Immature natural killer cell (primary cell): Measurements from ENCODE around the gene MYO1A. TPM values are rescaled to one million over a fixed set of nuclear protein-coding genes. Genes with fewer than 3 reads are reported as not detected.
"Not testable (repeated sequence)": the region's sequence is repeated elsewhere in the genome, so short reads cannot be mapped to it uniquely, and the experiment has no call there.

Experiments used
- DNase-seq, 3 donors: peaks; one replicate each; pipeline ENCODE4 v3.0.0; 2022; ENCODE audit warnings: mixed read lengths in 1 of 3
- H3K27ac Mint-ChIP-seq, 6 donors: one replicate each; pipeline ENCODE4 v1.8.0; 2020; ENCODE audit warnings: mixed read lengths in 6 of 6, mild to moderate bottlenecking in 5 of 6, inconsistent platforms in 4 of 6, moderate library complexity in 3 of 6
- H3K27me3 Mint-ChIP-seq, 3 donors: one replicate each; pipeline ENCODE4 v1.8.0; 2020 to 2021; ENCODE audit warnings: low read depth in 3 of 3, mild to moderate bottlenecking in 3 of 3, mixed read lengths in 3 of 3, moderate library complexity in 3 of 3, inconsistent platforms in 1 of 3
- H3K36me3 Mint-ChIP-seq, 3 donors: one replicate each; pipeline ENCODE4 v1.8.0; 2020; ENCODE audit warnings: mixed read lengths in 3 of 3, inconsistent platforms in 2 of 3, mild to moderate bottlenecking in 2 of 3
- H3K4me1 Mint-ChIP-seq, 2 donors: one replicate each; pipeline ENCODE4 v1.8.0; 2020; ENCODE audit warnings: inconsistent platforms in 2 of 2, mild to moderate bottlenecking in 2 of 2, mixed read lengths in 2 of 2, moderate library complexity in 1 of 2
- H3K4me3 Mint-ChIP-seq, 5 donors: one replicate each; pipeline ENCODE4 v1.8.0; 2020; ENCODE audit warnings: mild to moderate bottlenecking in 5 of 5, mixed read lengths in 5 of 5, inconsistent platforms in 3 of 5, moderate library complexity in 3 of 5
- H3K9me3 Mint-ChIP-seq, 6 donors: one replicate each; pipeline ENCODE4 v1.8.0; 2020; ENCODE audit warnings: mild to moderate bottlenecking in 6 of 6, mixed read lengths in 6 of 6, inconsistent platforms in 4 of 6, moderate library complexity in 3 of 6
- polyA plus RNA-seq, 3 donors: library from polyadenylated mRNA; unstranded; fragments of 300-500 nt; fragmentation: Illumina TruSeq; gene quantifications; one replicate each; pipeline ENCODE4 v1.2.3, GENCODE V29; 2021

MYO1A gene
- polyA plus RNA-seq, 3 donors from 2014 or later = not detected

DNA sequence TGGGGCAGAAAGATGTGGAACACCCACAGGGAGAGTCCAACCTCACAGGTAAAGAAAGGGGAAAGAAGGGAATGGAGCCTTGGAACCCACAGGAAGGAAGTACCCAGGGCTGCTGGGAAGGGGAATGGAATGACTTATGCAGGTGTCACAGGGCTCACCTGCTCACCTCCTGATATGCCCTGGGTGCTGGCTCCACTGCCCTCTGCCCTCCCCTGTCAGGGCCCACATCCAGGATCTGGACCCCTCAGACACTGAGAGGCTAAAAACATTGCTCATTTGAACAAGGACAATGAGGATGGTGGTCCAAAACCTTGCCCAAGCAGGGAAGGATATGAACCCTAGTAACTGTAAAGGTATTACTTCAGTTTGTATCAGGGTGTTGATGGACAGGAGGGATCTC, 62.9 kb downstream of the MYO1A start:
- H3K4me1 Mint-ChIP-seq = peaks cover 8 to 19% of the 10 kb centered on the region in 2 donors
- H3K27me3 Mint-ChIP-seq = peaks cover 3 to 5% (median 3%) of the 10 kb centered on the region in 3 donors
- H3K4me3 Mint-ChIP-seq = peak overlapping the region; percentile 51 to 75 (median 59)
- H3K9me3 Mint-ChIP-seq = no peaks in the 10 kb centered on the region
- DNase-seq = no peak
- H3K27ac Mint-ChIP-seq = peak overlapping the region in 1 of 6 donors; percentile 53
- H3K36me3 Mint-ChIP-seq = no peaks in the 10 kb centered on the region

DNA sequence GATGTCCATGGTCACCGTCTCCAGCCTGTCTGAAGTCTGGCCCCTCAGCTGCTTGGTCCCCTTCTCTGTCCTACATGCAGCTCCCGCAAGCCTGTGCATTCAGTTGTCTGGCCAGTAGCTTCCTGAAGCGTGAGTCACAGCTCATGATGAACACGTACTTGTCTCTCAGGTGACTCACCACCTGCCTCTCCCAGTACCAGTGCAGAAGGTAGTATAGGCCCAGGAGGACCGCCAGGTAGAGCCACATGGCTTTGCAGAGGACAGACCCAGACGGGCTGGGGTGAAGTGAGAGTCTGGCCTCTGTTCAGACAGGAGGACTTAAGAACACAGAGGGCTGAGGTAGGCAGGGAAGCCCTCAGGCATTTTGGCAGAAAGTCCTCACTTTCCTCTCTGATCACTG, 64.2 kb downstream of the MYO1A start:
- H3K27ac Mint-ChIP-seq, H3K27me3 Mint-ChIP-seq, H3K36me3 Mint-ChIP-seq, H3K9me3 Mint-ChIP-seq, H3K4me3 Mint-ChIP-seq, DNase-seq: not testable (repeated sequence)
- H3K4me1 Mint-ChIP-seq = peaks cover 4 to 11% of the 10 kb centered on the region in 2 donors

DNA sequence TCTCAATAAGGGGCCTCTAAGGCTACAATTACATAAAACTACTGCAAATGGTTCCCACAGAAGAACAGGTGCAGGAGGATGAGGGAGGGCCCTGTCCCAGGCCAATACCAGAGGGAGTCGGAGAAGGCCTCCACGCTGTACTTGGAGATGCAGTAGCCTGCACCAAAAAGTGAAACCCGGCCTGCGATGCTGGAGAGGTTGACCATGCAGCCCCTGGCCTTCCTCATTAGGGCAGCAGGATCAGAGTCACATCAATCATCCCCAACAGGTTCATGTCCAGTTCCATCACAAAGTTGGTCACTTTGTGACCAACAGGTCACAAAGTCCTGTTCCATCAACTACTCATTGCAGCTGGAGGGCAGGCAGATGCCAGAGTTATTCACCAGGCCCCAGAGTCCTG, 66.5 kb downstream of the MYO1A start:
- H3K9me3 Mint-ChIP-seq = no peaks in the 10 kb centered on the region
- peaks cover 4 to 11% of the 10 kb centered on the region in 2 donors for H3K4me1 Mint-ChIP-seq
- peaks cover 0 to 6% (median 5%) of the 10 kb centered on the region in 3 donors for H3K36me3 Mint-ChIP-seq
- H3K27me3 Mint-ChIP-seq = peaks cover 0 to 3% (median 2%) of the 10 kb centered on the region in 3 donors
- H3K27ac Mint-ChIP-seq = no peak overlapping the region
- no peak overlapping the region for H3K4me3 Mint-ChIP-seq
- DNase-seq = no peak

DNA sequence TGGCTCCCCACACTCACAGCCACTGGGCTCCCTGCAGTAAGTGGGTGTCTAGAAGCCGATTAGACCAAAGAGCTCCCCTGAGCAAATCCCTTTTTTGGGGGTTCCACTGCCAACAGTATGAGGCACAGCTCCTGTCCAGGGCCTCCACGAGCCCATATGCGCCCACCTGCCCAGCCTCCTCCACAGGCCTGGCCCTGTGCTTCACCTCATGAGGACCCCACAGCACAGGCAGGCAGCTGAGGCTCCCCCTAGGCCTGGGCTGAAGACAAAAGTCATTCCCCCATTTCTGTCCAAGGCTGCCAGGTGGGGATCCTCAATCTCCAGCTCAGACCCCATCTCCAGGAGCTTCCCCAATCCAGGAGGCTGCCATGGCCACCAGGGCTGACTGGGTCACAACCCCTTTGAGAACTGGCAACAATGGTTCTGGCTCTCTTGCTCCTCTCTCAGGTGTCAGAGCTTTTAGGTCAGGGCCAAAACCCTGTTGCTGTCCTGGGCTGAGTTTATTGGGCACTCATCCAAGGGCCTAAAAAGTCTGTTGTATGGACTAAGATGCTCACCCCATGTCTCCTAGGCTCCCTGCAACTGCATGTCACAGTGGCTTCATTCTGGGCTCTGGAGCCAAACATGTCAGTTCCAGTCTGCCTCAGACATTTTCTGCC, 67.2 kb downstream of the MYO1A start:
- not testable (repeated sequence) for H3K27ac Mint-ChIP-seq, H3K9me3 Mint-ChIP-seq, DNase-seq, H3K27me3 Mint-ChIP-seq, H3K4me3 Mint-ChIP-seq, H3K36me3 Mint-ChIP-seq
- peaks cover 4 to 11% of the 10 kb centered on the region in 2 donors for H3K4me1 Mint-ChIP-seq

DNA sequence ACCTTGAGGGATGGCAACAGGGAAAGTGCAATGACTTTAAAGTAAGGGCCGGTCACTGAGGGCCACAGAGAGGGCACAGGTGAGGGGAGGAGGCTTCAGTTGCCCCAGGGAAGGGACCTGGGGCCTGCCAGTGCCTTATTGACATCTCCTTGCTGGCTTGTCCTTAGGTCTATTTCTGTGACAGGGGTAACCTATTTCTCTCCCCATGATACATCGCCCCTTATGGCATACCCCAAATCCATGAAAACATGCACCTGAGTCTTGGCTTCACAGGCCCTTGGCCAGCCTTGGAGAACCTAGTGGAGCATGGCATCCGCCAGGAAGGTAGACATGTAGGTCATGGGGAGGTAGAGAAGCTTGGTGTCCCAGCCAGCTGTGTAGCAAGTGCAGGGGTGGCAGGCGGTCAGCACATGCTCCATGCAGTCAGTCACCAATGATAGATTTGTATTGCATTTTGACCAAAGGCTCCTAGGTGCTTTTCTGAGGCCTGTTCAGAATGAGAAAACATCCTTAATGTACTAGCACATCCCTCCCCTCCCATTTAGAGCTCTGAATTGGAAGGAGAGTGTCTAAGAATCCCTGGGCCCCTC, 68.9 kb downstream of the MYO1A start:
- no peak overlapping the region for H3K4me3 Mint-ChIP-seq
- H3K9me3 Mint-ChIP-seq = no peaks in the 10 kb centered on the region
- DNase-seq = no peak
- H3K36me3 Mint-ChIP-seq = peaks cover 0 to 6% (median 5%) of the 10 kb centered on the region in 3 donors
- H3K27ac Mint-ChIP-seq = no peak overlapping the region
- H3K27me3 Mint-ChIP-seq = peaks cover 0 to 3% (median 2%) of the 10 kb centered on the region in 3 donors
- H3K4me1 Mint-ChIP-seq = no peaks in the 10 kb centered on the region

DNA sequence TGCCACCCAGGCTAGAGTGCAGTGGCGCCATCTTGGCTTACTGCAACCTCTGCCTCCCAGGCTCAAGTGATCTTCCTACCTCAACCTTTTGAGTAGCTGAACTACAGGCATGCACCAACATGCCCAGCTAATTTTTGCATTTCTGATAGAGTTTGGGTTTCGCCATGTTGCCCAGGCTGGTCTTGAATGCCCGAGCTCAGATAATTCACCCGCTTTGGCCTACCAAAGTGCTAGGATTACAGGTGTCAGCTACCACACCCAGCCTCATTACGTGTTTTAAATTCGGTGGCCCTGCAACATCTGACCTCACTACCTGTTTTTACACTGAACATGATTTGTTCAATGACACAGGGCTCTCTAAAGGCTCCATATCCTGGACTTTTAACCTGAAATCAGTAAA, 69.7 kb downstream of the MYO1A start:
- no peak overlapping the region for H3K27ac Mint-ChIP-seq
- no peaks in the 10 kb centered on the region for H3K9me3 Mint-ChIP-seq
- H3K36me3 Mint-ChIP-seq = peaks cover 0 to 6% (median 5%) of the 10 kb centered on the region in 3 donors
- no peak for DNase-seq
- no peak overlapping the region for H3K4me3 Mint-ChIP-seq
- peaks cover 0 to 3% (median 2%) of the 10 kb centered on the region in 3 donors for H3K27me3 Mint-ChIP-seq
- no peaks in the 10 kb centered on the region for H3K4me1 Mint-ChIP-seq

DNA sequence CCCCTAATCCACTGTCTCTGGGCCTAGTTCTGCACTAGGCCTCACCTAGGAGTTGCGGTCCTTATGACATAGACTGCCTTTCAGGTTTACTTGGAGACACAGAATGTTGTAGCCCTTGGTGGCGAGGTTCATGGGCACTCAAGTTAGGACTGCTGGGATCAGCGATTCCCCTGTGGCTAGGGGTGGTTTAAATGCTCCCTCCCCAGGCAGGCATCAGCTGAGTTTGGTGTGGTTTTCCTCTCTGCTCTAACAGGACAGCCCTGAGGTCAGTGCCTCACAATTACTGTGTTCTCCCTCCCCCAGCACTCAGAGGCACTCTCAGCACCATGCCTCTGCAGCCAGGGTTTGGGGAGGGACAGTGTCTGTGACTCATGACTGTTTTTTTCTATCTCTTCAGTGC, 70.3 kb downstream of the MYO1A start:
- no peaks in the 10 kb centered on the region for H3K4me1 Mint-ChIP-seq
- peaks cover 0 to 6% (median 5%) of the 10 kb centered on the region in 3 donors for H3K36me3 Mint-ChIP-seq
- no peak for DNase-seq

More for the DNA sequence above, 70.3 kb downstream of the MYO1A start:
- H3K27me3 Mint-ChIP-seq = peaks cover 0 to 3% (median 2%) of the 10 kb centered on the region in 3 donors
- no peak overlapping the region for H3K27ac Mint-ChIP-seq
- no peaks in the 10 kb centered on the region for H3K9me3 Mint-ChIP-seq
- no peak overlapping the region for H3K4me3 Mint-ChIP-seq

Other genes starting within 250 kb of the MYO1A start
- not detected for gene SDR9C7, start 115.7 kb downstream of the MYO1A start, polyA plus RNA-seq
- gene RDH16, start 92.5 kb downstream of the MYO1A start, polyA plus RNA-seq = 1 to 10 TPM in 1 of 3 donors, under 1 TPM in 2; 0.14 to 1.9 (median 0.18) TPM
- 1 to 10 TPM in 2 of 3 donors, not detected in 1; 1.1 to 2.6 TPM for gene ZBTB39, start 43.6 kb downstream of the MYO1A start, polyA plus RNA-seq
- not detected for gene TAC3, start 33.6 kb downstream of the MYO1A start, polyA plus RNA-seq
- gene NEMP1, start 28.7 kb upstream of the MYO1A start, polyA plus RNA-seq = 1 to 10 TPM; 1.6 to 4.1 (median 2.6) TPM
- gene NAB2, start 39.0 kb upstream of the MYO1A start, polyA plus RNA-seq = 1 to 10 TPM; 1.0 to 2.7 (median 1.3) TPM
- 10 to 100 TPM; 71.1 to 94.0 (median 89.1) TPM for gene STAT6, start 61.2 kb upstream of the MYO1A start, polyA plus RNA-seq
- under 1 TPM in 2 of 3 donors, not detected in 1; 0.08 to 0.22 TPM for gene LRP1, start 78.4 kb upstream of the MYO1A start, polyA plus RNA-seq
- gene LRP1-AS, start 97.5 kb upstream of the MYO1A start, polyA plus RNA-seq = not detected
- gene NXPH4, start 166.7 kb upstream of the MYO1A start, polyA plus RNA-seq = not detected
- gene SHMT2, start 179.6 kb upstream of the MYO1A start, polyA plus RNA-seq = 10 to 100 TPM; 43.1 to 50.8 (median 49.3) TPM
- gene STAC3, start 201.1 kb upstream of the MYO1A start, polyA plus RNA-seq = not detected